ENCODE measurements around the gene JMJD4.
A peak's percentile ranks its signal among the peaks of the same experiment; 100 is the strongest.

Gene JMJD4, protein sequence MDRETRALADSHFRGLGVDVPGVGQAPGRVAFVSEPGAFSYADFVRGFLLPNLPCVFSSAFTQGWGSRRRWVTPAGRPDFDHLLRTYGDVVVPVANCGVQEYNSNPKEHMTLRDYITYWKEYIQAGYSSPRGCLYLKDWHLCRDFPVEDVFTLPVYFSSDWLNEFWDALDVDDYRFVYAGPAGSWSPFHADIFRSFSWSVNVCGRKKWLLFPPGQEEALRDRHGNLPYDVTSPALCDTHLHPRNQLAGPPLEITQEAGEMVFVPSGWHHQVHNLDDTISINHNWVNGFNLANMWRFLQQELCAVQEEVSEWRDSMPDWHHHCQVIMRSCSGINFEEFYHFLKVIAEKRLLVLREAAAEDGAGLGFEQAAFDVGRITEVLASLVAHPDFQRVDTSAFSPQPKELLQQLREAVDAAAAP

DNA sequence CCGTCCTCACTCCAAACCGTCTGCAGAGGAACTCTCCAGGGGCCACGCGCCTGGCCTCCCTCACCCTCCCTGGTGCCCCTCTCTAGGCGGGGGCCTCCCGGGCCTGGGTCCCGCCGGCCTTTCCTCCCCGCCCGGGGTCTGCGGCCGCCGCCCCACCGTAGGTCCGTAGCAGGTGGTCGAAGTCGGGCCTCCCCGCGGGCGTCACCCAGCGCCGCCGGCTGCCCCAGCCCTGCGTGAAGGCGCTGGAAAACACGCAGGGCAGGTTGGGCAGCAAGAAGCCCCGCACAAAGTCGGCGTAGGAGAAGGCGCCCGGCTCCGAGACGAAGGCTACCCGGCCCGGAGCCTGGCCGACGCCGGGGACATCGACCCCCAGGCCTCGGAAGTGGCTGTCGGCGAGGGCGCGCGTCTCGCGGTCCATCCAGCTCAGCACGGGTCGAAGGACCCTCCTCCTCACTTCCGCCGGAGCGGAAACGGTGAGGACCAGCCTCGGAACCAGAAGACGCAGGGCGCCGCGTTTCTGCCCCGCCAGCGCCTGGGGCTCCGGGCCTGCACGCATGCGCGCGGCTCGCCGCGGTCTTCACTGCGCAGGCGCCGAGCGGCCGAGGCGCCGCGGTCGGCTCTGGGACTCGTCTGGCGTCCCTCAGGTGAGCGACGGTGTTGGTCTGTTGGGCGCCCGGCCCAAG is at the start of gene JMJD4, which contains the start of gene SNAP47:
Gene JMJD4, minus strand, starts transcription at position 447 of the 683 bp plus-strand sequence. Its CDS starts 29 bp downstream, at position 418.
Gene SNAP47, plus strand, starts transcription at position 580 of the 683 bp plus-strand sequence. CDS start 12,302 bp downstream, outside the sequence.
- peak; percentile 84 to 85 for DNase-seq (ENCODE audit: low read depth in 2 of 2)

DNA sequence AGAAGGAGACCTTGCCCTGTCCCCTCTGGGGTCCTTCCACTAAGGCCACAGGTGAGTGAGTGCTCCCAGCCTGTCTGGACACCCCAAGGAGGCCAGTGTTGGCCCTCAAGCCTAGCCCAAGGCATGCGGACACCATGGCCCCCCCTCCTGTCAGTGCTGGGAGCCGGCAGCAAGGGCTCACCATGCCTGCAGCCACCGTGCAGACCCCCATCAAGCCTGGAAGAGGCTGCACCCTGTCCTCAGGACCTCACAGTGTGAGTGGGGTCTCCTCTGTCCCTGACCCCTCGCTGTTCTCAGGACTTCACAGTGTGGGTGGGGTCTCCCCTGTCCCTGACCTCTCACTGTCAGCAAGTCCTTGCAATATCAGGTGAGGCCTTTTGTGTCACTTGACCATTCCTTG is 47.1 kb upstream of the JMJD4 start:
- no peak for DNase-seq (ENCODE audit: low read depth in 2 of 2)

DNA sequence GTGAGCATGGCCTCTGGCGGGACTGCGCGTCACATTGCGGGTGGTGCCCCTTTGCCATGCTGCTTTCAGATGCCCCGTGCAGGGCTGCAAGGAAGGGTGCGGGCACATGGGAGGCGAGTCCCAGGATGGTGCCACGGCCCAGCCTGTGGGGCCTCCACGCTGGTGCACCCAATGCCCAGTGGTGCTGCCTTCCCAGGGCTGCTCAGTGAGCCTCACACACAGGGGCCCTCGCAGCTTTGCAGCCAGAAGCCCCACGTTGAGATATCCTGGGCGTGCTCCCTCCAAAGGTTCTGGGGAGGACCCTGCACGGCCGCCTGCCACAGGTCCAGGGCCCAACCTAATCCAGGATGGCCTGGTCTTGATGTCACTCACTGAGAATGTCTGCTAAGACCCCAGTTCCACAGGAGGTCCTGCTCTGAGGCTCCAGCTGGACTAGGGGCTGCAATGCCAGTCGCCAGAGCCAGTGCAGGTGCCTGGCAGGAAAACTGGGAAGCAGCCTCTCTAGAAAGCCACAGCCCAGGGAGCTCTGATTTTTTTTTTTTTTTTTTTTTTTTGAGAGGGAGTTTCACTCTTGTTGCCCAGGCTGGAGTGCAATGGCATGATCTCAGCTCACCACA is 46.3 kb upstream of the JMJD4 start:
- DNase-seq (ENCODE audit: low read depth in 2 of 2) = no peak

DNA sequence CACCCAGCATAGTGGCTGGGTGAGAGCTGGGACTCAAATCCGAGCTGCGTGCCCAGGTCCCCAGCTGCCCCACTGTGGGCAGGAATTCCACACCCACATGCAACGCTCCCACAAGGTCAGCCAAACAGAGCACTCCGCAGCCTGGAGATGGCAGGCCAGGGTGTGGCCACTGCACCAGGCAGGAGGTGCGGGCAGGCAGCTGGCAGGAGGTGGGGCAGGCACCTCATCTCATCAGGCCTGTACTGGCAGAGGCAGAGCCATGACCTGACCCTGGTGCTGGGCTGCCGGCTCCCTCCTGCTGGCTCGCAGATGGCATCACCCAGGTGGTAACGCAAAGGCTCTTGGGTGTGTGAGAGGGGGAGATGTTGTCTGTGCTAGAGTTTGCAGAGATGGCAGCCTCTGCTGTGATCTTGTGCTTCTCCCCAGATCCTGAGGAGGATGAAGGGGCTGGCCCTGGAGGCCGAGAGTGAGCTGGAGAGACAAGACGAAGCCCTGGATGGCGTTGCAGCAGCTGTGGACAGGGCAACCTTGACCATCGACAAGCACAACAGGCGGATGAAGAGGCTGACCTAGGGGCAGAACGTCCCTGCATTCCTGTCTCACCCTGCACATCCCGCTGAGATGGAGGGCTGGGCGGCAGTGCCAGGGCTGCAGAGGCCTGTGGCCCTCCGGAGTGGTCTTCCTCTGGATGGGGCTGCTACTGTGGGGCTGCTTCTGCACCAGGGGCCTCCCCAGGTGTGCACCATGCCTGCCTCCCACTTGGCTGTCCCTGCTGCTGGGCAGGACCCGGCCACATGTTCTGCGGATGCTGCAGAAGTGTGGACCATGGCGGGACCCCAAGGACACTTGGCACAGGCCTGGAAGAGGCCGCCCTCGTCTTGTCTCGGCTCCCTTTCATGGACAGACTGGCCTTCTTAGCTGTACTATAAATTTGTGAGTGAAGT is 45.3 kb upstream of the JMJD4 start:
- no peak for DNase-seq (ENCODE audit: low read depth in 2 of 2)

DNA sequence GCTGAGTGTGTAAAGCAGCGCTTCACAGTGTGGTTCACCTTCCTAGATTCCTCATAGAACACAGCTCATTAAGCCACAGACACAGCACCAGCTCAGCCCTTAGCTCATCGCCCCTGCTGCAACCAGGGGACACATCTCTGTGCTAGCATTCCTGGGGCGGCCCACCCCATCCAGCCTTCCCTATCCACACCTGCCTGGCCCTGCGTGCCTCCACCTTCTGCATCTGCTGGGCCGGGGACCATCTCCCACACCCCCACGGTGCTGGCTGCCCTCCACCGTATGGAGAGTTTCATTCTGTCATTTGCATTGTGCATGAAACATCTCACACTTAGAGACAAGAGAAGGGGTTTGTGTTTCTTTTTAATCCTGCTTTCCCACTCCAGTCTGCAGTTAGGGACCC is 44.6 kb upstream of the JMJD4 start:
- no peak for DNase-seq (ENCODE audit: low read depth in 2 of 2)

DNA sequence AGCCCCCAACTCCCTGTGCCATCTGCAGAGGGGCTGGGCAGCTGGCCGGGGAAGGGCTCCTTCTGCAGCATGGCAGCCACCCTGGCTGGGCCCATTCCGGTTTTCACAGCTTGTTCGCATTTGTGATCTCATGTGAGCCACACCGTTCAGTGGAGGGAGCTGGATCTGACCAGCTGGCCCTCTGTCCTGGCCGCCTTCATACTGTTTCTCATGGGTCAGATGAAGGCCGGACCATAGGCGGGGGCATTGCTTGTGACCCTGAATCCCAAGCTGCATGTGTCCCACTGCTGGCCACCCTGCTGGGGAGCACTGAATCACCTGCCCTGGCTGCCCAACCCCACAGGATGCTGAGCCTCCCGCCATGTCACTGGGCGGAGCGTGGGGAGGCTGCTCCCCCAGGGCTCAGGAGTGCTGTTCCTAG is 43.9 kb upstream of the JMJD4 start:
- DNase-seq (ENCODE audit: low read depth in 2 of 2) = no peak

DNA sequence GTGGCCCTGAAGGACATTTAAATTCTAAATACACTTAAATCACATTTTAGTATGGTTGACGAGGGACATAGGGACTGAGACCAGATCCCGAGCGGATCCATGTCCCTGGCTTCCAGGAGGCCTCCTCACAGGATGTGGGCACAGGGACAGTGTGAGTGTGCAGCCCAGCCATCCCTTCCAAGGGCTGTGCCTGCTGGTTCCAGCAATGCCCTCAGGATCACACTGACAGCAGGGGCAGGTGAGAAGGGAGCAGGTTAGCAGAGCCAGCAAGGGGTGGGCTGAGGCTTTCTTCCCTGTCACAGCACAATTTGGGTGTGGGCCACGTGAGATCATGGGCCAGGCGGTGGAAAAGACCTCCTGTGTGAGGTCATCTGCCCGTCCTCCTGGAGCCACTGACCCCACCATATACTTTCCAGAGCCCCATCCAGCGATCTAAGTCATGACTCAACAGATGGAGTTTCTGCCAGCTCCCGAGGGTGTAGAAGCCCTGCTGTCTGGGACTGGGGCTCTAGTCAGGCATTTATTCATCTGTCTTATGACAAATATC is 43.4 kb upstream of the JMJD4 start:
- DNase-seq (ENCODE audit: low read depth in 2 of 2) = no peak

DNA sequence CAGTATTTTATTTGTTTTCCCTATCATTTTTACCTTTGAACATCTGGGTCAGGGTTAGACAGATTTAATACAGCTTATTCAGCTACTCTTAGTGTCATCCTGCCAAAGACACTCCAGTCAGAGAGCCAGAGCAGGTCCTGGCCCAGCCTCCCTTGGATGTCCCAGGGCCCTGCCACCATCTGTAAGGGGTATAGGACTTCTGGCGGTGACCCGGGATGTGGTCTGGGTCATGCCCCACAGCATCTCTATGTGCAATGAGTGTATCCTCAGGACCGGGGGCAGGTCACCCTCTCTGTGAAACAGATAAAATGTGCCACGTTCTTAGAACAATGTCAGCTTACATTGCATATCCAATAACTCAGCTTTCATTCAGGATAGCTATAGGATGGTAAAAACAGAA is 42.5 kb upstream of the JMJD4 start:
- no peak for DNase-seq (ENCODE audit: low read depth in 2 of 2)

DNA sequence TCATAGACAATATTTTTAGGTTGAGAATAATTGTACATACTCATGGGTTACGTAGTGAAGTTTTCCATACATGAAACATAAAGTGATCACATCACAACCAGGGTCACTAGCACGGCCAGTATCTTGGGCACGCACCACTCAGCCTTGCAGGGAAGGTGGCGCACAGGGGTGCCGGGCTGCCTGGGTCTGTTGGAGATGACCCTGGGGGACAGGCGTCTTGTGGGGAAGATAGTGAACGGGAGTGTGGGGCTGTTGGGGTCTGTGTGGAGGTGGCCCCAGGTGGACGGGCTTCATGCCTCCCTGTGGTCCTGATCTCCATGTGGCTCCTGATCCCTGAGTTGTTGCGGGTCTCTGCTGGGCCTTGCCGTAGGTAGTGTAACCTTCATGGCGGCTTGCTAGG is 42.1 kb upstream of the JMJD4 start:
- DNase-seq (ENCODE audit: low read depth in 2 of 2) = no peak

DNA sequence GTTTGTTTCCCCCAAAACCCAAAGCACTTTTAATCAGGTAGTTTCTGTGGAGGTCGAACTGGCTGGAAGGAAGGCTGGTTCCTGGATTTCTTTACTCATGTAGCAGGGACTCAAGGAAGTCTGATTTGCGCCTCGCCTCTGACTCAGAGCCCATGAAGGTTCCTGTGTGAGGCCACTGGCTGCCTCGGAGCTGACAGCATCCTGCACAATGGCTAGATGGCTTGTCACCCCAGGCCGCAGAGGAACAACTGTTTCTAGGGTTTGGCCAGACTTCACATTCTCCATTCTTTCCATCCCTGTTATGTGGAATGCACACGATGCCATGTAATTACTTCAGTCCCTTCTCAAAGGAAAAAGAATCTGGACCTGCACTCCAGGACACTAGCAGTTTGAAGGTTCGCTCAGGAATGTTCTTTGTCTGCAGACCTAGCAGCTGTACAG is 41.2 kb upstream of the JMJD4 start:
- DNase-seq (ENCODE audit: low read depth in 2 of 2) = no peak

DNA sequence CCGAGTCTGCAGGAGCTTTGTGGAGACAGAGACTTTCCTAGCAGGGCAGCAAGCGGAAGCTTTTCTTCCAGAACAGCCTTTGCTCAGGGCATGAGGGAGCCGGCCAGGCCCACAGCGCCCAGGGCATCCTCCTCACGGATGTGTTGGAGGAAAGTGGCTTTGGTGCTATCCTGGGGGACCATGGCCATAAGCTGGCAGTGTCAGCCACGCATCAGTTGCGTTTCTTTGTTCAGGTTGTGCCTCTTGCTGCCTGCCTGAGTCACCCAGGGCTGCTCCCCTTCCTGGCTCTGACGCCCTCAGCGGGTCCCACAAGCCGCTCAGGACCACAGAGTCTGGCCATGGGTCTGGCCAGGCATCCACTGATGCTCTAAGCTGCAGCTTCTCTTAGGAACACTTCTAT is 40.7 kb upstream of the JMJD4 start:
- no peak for DNase-seq (ENCODE audit: low read depth in 2 of 2)

DNA sequence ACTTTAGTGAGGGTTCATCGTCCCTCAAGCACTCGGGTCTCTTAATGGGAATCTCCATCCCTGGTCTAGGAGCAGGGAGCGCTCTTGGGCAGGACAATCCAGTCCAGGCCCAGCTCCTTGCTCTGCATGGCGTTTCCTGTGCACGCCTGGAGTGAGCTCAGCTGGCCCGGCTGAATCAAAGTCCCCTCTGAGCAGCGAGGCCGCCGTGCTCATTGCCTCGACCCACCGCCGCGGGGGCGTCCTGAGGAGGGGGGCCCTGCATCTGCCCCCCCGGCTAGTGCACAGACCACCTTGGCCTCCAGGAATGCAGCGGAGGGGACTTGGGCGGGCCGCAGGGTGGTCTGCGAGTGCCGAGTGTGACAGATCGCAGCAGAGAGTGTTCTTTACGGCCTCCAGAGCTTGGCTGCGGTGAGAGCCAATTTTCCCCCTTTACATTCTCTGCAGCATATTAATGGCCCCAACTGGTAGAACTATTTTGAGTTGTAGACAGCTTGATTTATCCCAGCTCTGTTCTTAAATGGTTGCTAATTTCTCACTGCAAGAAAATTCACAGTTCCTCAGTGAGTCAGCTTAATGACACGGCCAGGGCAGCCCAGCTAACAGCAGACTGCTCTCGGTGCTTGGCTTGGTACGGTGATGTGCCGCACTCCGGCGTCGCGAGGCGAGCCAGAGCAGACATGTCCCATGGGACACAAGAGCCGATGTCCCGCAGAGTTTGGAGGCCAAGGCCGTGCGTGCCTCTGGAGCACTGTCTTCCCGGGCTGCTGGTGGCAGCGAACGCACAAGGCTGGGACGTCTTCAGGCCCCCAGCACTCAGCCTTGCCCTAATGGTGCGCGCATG is 39.9 kb upstream of the JMJD4 start:
- DNase-seq (ENCODE audit: low read depth in 2 of 2) = no peak

DNA sequence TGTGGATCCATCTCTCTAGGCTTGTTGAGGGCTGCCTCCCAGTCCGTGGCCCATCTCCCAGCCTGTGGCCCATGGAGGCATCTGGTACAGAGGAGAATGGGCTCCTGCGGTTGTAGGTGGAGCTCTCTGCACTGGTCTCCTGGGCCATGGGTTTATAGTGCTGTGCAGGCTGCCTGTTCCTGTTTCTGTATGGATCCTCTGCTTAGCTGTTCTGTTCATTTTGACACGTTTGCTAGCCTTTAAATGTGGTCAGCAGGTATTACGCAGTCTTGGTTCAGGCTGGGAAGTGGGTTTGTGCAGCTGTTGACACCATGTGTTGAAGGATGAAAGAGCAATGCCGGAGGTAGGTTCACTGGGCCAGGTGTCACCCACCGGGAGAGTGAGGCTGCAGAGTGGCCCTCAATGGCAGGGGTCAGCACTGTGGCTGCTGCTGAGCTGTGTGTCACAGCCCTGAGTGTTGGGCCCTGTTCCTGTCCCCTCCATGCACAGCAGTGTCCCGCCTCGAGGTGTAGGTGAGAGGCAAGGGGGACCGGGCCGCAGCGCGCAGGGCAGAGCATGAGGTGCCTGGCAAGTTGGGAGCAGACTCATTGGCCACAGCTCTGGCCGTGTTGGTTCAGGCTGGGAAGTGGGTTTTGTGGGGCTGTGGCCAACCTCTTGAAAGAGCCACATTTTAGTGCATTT is 39.1 kb upstream of the JMJD4 start:
- DNase-seq (ENCODE audit: low read depth in 2 of 2) = no peak

DNA sequence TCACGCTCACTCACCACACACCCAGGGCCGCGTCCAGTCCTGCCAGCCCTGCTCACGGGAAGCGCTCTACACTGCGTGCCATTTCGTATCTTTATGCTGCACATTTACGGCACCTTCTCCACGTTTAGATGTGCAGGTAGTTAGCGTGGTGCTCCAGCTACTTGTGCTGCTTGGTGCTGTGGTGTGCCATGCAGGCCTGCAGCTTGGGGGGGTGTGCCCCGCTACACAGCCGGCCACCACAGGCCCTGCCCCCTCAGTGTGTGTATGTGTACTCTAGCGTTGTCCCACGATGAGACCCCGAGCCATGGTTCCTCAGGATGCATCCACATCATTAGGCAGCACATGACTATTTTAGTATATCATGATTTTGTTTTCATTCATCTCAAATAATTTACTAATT is 38.5 kb upstream of the JMJD4 start:
- no peak for DNase-seq (ENCODE audit: low read depth in 2 of 2)

DNA sequence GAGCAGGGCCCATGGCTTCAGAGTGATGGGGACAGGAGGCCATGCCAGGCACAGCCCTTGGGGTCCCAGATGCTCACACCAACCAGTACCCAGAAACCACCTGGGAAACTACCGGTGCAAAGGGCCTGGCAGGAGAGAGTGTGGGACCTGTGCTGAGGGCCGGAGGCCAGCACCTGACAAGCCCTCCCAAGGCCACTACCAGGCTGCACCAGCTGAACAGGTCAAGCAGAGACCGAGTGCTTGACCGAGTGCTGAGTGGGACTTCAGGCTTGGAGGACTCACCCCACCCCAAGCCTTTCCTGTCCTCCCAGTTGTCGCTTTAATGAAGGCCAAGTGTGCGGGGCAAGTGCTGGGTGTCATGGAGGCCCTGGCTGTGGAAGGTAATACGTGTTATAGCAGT is 36.7 kb upstream of the JMJD4 start:
- no peak for DNase-seq (ENCODE audit: low read depth in 2 of 2)

DNA sequence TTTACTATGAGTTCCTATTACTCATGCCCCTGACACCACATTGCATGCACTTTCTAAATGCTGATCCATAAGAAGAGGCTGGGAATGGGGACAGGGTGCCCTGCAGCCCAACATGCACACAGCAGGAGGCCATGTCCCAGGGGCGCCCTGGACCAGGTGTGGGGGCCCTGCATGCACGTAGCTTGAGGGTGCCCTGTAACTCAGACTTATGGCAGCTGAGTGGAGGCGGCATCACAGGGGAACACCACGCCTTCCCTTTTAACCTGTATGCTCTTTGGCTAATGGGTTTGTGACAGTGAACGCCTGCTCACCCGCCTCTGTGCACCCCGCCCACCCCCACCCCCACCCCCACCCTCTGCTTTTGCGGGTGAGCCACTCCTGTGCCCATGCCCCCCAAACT is 36.2 kb upstream of the JMJD4 start:
- DNase-seq (ENCODE audit: low read depth in 2 of 2) = no peak

DNA sequence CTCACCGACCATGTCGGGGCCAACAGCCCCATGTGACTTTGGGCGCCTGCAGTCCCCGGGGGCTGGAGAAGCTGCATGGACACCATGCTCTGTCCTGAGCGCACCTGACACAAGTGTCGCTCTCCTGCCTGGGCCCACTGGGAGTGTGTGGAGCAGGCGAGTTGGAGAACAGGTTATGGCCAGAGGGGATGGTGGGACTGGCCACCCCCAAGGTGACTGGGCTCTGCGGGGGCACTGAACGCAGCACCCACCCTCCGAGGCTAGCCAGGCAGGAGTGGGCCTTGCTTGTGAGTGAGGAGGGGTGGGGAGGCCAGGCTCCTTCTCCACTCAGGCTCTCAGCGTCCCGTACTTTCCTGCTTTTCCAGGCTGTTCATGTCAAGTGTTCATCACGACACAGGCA is 35.7 kb upstream of the JMJD4 start:
- DNase-seq (ENCODE audit: low read depth in 2 of 2) = no peak

DNA sequence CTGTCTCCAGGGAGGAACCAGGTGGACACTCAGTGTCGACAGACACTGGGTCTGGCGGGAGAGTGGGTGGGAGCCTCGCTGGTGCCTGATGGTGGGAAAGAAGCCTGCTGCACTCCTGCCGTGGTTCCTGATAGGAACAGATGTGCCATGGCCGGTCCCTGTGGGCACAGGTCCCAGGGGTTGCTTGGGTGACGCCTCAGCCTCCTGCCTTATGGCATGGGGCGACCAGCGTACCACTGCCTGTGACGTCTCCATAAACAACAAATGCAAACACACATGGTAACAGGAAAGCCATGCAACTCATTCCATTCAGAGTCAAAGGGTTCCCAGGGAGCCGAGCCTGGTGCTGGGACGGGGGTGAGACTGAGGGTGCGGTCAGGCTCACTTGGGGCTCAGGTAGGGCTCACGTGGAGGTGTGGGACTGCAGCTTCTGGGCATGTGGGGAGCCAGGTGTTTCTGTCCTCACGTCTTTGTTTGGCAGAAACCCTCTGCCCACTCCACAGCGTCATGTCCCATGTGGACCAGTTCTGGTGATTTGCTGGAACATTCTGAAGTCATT is 34.9 kb upstream of the JMJD4 start:
- no peak for DNase-seq (ENCODE audit: low read depth in 2 of 2)
